ENCODE data around the gene MLANA. TPM values are rescaled to one million over a fixed set of nuclear protein-coding genes. Genes with fewer than 3 reads are reported as not detected.

Gene MLANA
- total and polyA plus RNA-seq, 4 donors = 0.05 to 0.29 (median 0.16) TPM

DNA sequence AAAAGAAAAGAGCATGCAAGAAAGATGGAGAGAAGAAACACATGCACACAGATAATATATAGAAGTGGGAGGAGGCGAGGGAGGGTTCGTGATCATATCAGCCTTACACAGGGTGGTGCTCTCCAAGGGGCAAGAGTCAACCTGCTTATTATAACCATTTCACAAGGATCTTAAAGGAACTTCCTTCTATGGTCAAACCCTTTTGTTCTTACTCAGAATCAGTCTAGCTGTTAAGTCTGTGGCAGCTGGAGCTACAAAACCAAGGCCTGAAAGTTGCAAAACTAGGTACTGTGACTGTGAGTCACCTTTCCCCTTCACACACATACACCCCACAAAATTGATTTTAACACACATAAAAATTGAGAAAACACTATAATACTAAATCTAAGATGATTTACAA, 39.2 kb upstream of the MLANA start (continued):
- TF ChIP-seq CTCF (IDR thresholded peaks at IDR 0.05; ENCODE audit: low read depth, low read length, missing input control) (no peak), FOXA2 (IDR thresholded peaks at IDR 0.05) (no peak), RXRA (IDR thresholded peaks at IDR 0.05) (no peak), GABPA (IDR thresholded peaks at IDR 0.05 in 1 of 2, conservative IDR thresholded peaks at IDR 0.05 in 1 of 2) (no peak), YY1 (IDR thresholded peaks at IDR 0.05) (no peak)
- TF ChIP-seq, protein P1, sequence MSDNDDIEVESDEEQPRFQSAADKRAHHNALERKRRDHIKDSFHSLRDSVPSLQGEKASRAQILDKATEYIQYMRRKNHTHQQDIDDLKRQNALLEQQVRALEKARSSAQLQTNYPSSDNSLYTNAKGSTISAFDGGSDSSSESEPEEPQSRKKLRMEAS (IDR thresholded peaks at IDR 0.05) = no peak

GRCh38 chr9:5852987-5853386, 37.7 kb upstream of the MLANA start:
- Histone ChIP-seq H3K27ac (ENCODE audit: low read depth in 1 of 2, low read length in 2 of 2) (no peak overlapping the region), H3K36me3 (ENCODE audit: control insufficient read depth in 4 of 4, insufficient read depth in 3 of 4, low read depth in 1 of 4, low read length in 3 of 4) (no peaks in the 10 kb centered on the region), H3K4me1 (ENCODE audit: control insufficient read depth in 4 of 4, insufficient read depth in 4 of 4, low read length in 3 of 4) (no peaks in the 10 kb centered on the region), H3K4me3 (ENCODE audit: low read depth in 1 of 3, low read length in 3 of 3) (no peak overlapping the region), H3K9ac (ENCODE audit: low read depth in 1 of 2, low read length in 2 of 2) (no peak overlapping the region), H3K9me3 (ENCODE audit: control insufficient read depth in 4 of 4, low read length in 3 of 4) (no peaks in the 10 kb centered on the region), H3K27me3 (ENCODE audit: control insufficient read depth in 4 of 4, insufficient read depth in 4 of 4, low read length in 3 of 4) (no peaks in the 10 kb centered on the region)
- 85% methylated on average over 1 of the region's 1 CpG for WGBS
- no peak for DNase-seq (ENCODE audit: low spot score)
- TF ChIP-seq FOXA2 (IDR thresholded peaks at IDR 0.05) (no peak), ZBTB33 (IDR thresholded peaks at IDR 0.05) (no peak), GABPA (IDR thresholded peaks at IDR 0.05 in 1 of 2, conservative IDR thresholded peaks at IDR 0.05 in 1 of 2) (no peak), RXRA (IDR thresholded peaks at IDR 0.05) (no peak), TAF1 (conservative IDR thresholded peaks at IDR 0.05) (no peak), FOXA1 (IDR thresholded peaks at IDR 0.05) (no peak), NR2F2 (IDR thresholded peaks at IDR 0.05) (no peak), EGR1 (IDR thresholded peaks at IDR 0.05; ENCODE audit: low read depth in 2 of 2) (no peak), JUND (IDR thresholded peaks at IDR 0.05) (no peak), HNF4G (IDR thresholded peaks at IDR 0.05) (no peak), REST (IDR thresholded peaks at IDR 0.05) (no peak)
- TF ChIP-seq, protein P1 (IDR thresholded peaks at IDR 0.05) = no peak

All from liver (tissue), 9 donors.